Stomach (tissue), 9 donors: Measurements from ENCODE around the gene WT1. TPM values are rescaled to one million over a fixed set of nuclear protein-coding genes. Genes with fewer than 3 reads are reported as not detected.

Experiments
- DNase-seq, 2 donors: peaks; one replicate each; pipeline versions ENCODE4 v3.0.0 to v3.0.0-alpha.2; 2013 to 2019
- H3K27ac ChIP-seq, 5 donors: fragments of 200-600 bp in 4 of 5; sonication (generic) in 4 of 5; one replicate each; pipeline ENCODE4 v1.5.1; 2013 to 2019; ENCODE audit warnings: mild to moderate bottlenecking in 1 of 5, moderate library complexity in 1 of 5
- H3K27me3 ChIP-seq, 3 donors: fragments of 200-600 bp; sonication (generic); one replicate each; pipeline ENCODE4 v1.5.1; 2017 to 2019; ENCODE audit warnings: mixed run types in 1 of 3
- H3K36me3 ChIP-seq, 4 donors: fragments of 200-600 bp; sonication (generic); 1 replicate in 3 of 4; 2 replicates in 1 of 4; pipeline ENCODE4 v1.5.1; 2016 to 2019
- H3K4me1 ChIP-seq, 4 donors: fragments of 200-600 bp; sonication (generic); one replicate each; pipeline ENCODE4 v1.5.1; 2016 to 2019
- H3K4me3 ChIP-seq, 4 donors: fragments of 200-600 bp; sonication (generic) in 3 of 4; one replicate each; pipeline ENCODE4 v1.5.1; 2016 to 2019; ENCODE audit warnings: mild to moderate bottlenecking in 1 of 4
- H3K9me3 ChIP-seq, 4 donors: fragments of 200-600 bp; sonication (generic); one replicate each; pipeline ENCODE4 v1.5.1; 2016 to 2019
- CTCF ChIP-seq, 7 experiments: fragments of 450-650 bp in 4 of 7; fragments of 200-600 bp in 3 of 7; sonication (generic) in 3 of 7; IDR thresholded peaks; one replicate each; pipeline ENCODE4 v1.5.1; 2016 to 2019; ENCODE audit warnings: antibody characterized with exemption in 7 of 7, control low read depth in 2 of 7, mild to moderate bottlenecking in 1 of 7
- EP300 ChIP-seq: sonication (generic); formaldehyde crosslinking; IDR thresholded peaks from one replicate; pipeline ENCODE4 v1.6.1; 2017; ENCODE audit warnings: antibody characterized with exemption
- POLR2A ChIP-seq, 4 donors: fragments of 450-650 bp; IDR thresholded peaks; one replicate each; pipeline ENCODE4 v1.6.1; 2016; ENCODE audit warnings: antibody characterized with exemption in 4 of 4, control low read depth in 2 of 4, mild to moderate bottlenecking in 1 of 4, moderate library complexity in 1 of 4
- POLR2AphosphoS5 ChIP-seq, 3 donors: sonication (generic); formaldehyde crosslinking; IDR thresholded peaks; one replicate each; pipeline ENCODE4 v1.6.1; 2016; ENCODE audit warnings: antibody characterized with exemption in 3 of 3
- WGBS, 5 donors: extraction: QIAGEN DNeasy Blood & Tissue Kit in 3 of 5; methylation state at CpG; one replicate each; pipeline versions ENCODE4 v1.1.5 to v1.1.7; 2013 to 2018; 5-methylcytosine and 5-hydroxymethylcytosine counted together
- intact Hi-C: fragments of 100-400 bp; cut with DNase I; formaldehyde crosslinking; loops from one replicate; pipeline ENCODE4 v1.15.1; 2023; ENCODE audit warnings: low total_unique reads
- polyA plus RNA-seq, 3 donors: library from polyadenylated mRNA; stranded (reverse); fragments of 200-250 nt; gene quantifications; one replicate each; pipeline ENCODE4 v1.2.3, GENCODE V29; 2013
- total RNA-seq, 5 donors: library from RNA; depleted of rRNA; stranded (reverse); fragments of >200 nt; gene quantifications; one replicate each; pipeline versions ENCODE4 v1.1.0 to v1.2.3, GENCODE V29; 2014 to 2016
- donor health status: healthy with polysubstance abuse.
- donor health status: Bipolar disorder and iron deficiency.
- donor health status: healthy.

Gene WT1
- total and polyA plus RNA-seq, 8 donors = 0.31 to 3.1 TPM; not detected in 6

GRCh38 chr11:32433101-32433913 is 2.0 kb downstream of the WT1 start:
- peaks cover 0 to 7% (median 0%) of the 10 kb centered on the region in 4 donors for H3K9me3 ChIP-seq
- 7 to 16% (median 9%) methylated on average over 37 to 46 of the region's 46 CpGs for WGBS, 5 donors
- no peak for TF ChIP-seq EP300
- no peak for TF ChIP-seq POLR2AphosphoS5 (IDR thresholded peaks at IDR 0.05)
- no peak for TF ChIP-seq CTCF (IDR thresholded peaks at IDR 0.05)
- TF ChIP-seq POLR2A (IDR thresholded peaks at IDR 0.05) = no peak
- DNase-seq = no peak
- H3K27ac ChIP-seq = no peak overlapping the region
- peak overlapping the region; percentile 22 to 41 (median 34) for H3K4me3 ChIP-seq
- intact Hi-C loops = no loop called here
- H3K36me3 ChIP-seq = no peaks in the 10 kb centered on the region
- H3K27me3 ChIP-seq = peaks cover 62 to 100% (median 98%) of the 10 kb centered on the region in 3 donors
- H3K4me1 ChIP-seq = peaks cover 29 to 68% (median 53%) of the 10 kb centered on the region in 4 donors

- Histone ChIP-seq H3K4me1 (peaks cover 29 to 68% (median 51%) of the 10 kb centered on the region in 4 donors), H3K9me3 (peaks cover 0 to 7% (median 0%) of the 10 kb centered on the region in 4 donors), H3K36me3 (no peaks in the 10 kb centered on the region), H3K27me3 (peaks cover 62 to 100% (median 98%) of the 10 kb centered on the region in 3 donors), H3K4me3 (peak overlapping the region in 1 of 4 donors; percentile 41), H3K27ac (no peak overlapping the region)
- TF ChIP-seq CTCF (IDR thresholded peaks at IDR 0.05) = no peak
- TF ChIP-seq POLR2AphosphoS5 (IDR thresholded peaks at IDR 0.05) = no peak
- no peak for TF ChIP-seq EP300
- no peak for TF ChIP-seq POLR2A (IDR thresholded peaks at IDR 0.05)
- intact Hi-C loops = no loop called here
- WGBS, 5 donors = 18 to 35% (median 24%) methylated on average over 8 of the region's 8 CpGs
- no peak for DNase-seq
Observed at GRCh38 chr11:32432565-32432964, 2.8 kb downstream of the WT1 start.

GRCh38 chr11:32430568-32431381 is 4.6 kb downstream of the WT1 start:
- Histone ChIP-seq H3K27me3 (peaks cover 58 to 100% (median 98%) of the 10 kb centered on the region in 3 donors), H3K9me3 (peaks cover 0 to 7% (median 0%) of the 10 kb centered on the region in 4 donors), H3K4me3 (no peak overlapping the region), H3K36me3 (no peaks in the 10 kb centered on the region), H3K4me1 (peaks cover 21 to 64% (median 49%) of the 10 kb centered on the region in 4 donors), H3K27ac (no peak overlapping the region)
- TF ChIP-seq CTCF (IDR thresholded peaks at IDR 0.05) (no peak), POLR2AphosphoS5 (IDR thresholded peaks at IDR 0.05) (no peak), POLR2A (IDR thresholded peaks at IDR 0.05) (no peak), EP300 (no peak)
- intact Hi-C loops = no loop called here
- 11 to 19% (median 15%) methylated on average over 43 to 59 of the region's 59 CpGs for WGBS, 5 donors
- peak in 1 of 2 donors; percentile 32 for DNase-seq

GRCh38 chr11:32429477-32429876 is 5.9 kb downstream of the WT1 start:
- H3K27me3 ChIP-seq = peaks cover 47 to 100% (median 88%) of the 10 kb centered on the region in 3 donors
- TF ChIP-seq CTCF (IDR thresholded peaks at IDR 0.05) (no peak), EP300 (no peak)
- H3K36me3 ChIP-seq = no peaks in the 10 kb centered on the region

More at GRCh38 chr11:32429477-32429876, 5.9 kb downstream of the WT1 start:
- intact Hi-C loops = no loop called here
- 35 to 42% (median 38%) methylated on average over 5 of the region's 5 CpGs for WGBS, 5 donors
- Histone ChIP-seq H3K9me3 (peaks cover 0 to 7% (median 0%) of the 10 kb centered on the region in 4 donors), H3K4me3 (no peak overlapping the region), H3K4me1 (peaks cover 10 to 51% (median 36%) of the 10 kb centered on the region in 4 donors), H3K27ac (no peak overlapping the region)
- DNase-seq = no peak
